ENCODE data around the gene OOSP3.
"Not testable (repeated sequence)": the region's sequence is repeated elsewhere in the genome, so short reads cannot be mapped to it uniquely, and the experiment has no call there.

Gene OOSP3

GRCh38 chr11:59879567-59879966 is 985 bp downstream of the OOSP3 start:
- Histone ChIP-seq H3K27me3 (ENCODE audit: control insufficient read depth, insufficient read depth, low read length) (no peaks in the 10 kb centered on the region), H2AFZ (no peak overlapping the region), H3K36me3 (ENCODE audit: control insufficient read depth, insufficient read depth, low read length) (no peaks in the 10 kb centered on the region), H3K4me3 (ENCODE audit: low read depth, low read length) (no peak overlapping the region), H3K4me1 (no peaks in the 10 kb centered on the region), H3K9me3 (ENCODE audit: control insufficient read depth, low read length) (no peaks in the 10 kb centered on the region), H3K4me2 (ENCODE audit: low read length) (no peak overlapping the region), H3K27ac (no peak overlapping the region), H3K79me2 (no peaks in the 10 kb centered on the region), H3K9ac (no peak overlapping the region)
- TF ChIP-seq CTCF (IDR thresholded peaks at IDR 0.05) = no peak

GRCh38 chr11:59883597-59883996 is 5.0 kb downstream of the OOSP3 start:
- no peaks in the 10 kb centered on the region for H3K9me3 ChIP-seq (ENCODE audit: control insufficient read depth, low read length)
- H3K27me3 ChIP-seq (ENCODE audit: control insufficient read depth, insufficient read depth, low read length) = no peaks in the 10 kb centered on the region
- no peak for TF ChIP-seq CTCF (IDR thresholded peaks at IDR 0.05)
- H3K9ac ChIP-seq = no peak overlapping the region
- H3K4me3 ChIP-seq (ENCODE audit: low read depth, low read length) = no peak overlapping the region
- no peak overlapping the region for H3K27ac ChIP-seq
- H3K79me2 ChIP-seq = no peaks in the 10 kb centered on the region
- no peaks in the 10 kb centered on the region for H3K4me1 ChIP-seq
- no peaks in the 10 kb centered on the region for H3K36me3 ChIP-seq (ENCODE audit: control insufficient read depth, insufficient read depth, low read length)
- H2AFZ ChIP-seq = no peak overlapping the region
- H3K4me2 ChIP-seq (ENCODE audit: low read length) = no peak overlapping the region

DNA sequence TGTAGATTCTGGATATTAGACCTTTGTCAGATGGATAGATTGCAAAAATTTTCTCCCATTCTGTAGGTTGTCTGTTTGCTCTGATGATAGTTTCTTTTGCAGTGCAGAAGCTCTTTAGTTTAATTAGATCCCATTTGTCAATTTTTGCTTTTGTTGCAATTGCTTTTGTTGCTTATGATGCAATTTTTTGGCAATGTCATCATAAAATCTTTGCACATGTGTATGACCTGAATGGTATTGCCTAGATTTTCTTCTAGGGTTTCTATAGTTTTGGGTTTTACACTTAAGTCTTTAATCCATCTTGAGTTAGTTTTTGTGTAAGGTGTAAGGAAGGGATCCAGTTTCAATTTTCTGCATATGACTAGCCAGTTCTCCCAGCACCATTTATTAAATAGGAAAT is 8.6 kb downstream of the OOSP3 start:
- H3K9ac ChIP-seq; H3K4me2 ChIP-seq (ENCODE audit: low read length); H3K9me3 ChIP-seq (ENCODE audit: control insufficient read depth, low read length): not testable (repeated sequence)

DNA sequence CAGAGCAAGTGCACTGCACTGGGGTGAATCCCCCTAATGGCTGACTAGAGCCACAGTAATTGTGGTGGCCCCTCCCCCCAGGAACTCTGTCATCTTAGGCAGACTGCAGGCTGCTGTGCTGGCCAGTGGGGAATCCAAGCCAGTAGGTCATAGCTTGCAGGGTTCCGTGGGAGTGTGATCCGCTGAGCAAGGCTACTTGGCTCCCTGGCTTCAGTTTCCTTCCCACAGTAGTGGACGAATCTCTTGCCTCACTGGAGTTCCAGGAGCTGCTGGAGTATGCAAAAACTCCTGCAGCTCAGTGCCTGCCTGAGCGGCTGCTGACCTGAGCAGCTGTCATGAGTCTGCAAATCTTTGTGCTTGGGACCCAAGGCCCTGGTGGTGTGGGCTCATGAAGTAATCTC is 13.2 kb downstream of the OOSP3 start:
- Histone ChIP-seq H3K27ac (no peak overlapping the region), H3K27me3 (ENCODE audit: control insufficient read depth, insufficient read depth, low read length) (no peaks in the 10 kb centered on the region), H3K36me3 (ENCODE audit: control insufficient read depth, insufficient read depth, low read length) (no peaks in the 10 kb centered on the region), H3K9ac (no peak overlapping the region), H3K4me1 (no peaks in the 10 kb centered on the region), H3K4me3 (ENCODE audit: low read depth, low read length) (no peak overlapping the region), H3K79me2 (no peaks in the 10 kb centered on the region), H2AFZ (no peak overlapping the region), H3K9me3 (ENCODE audit: control insufficient read depth, low read length) (no peaks in the 10 kb centered on the region), H3K4me2 (ENCODE audit: low read length) (no peak overlapping the region)
- no peak for TF ChIP-seq CTCF (IDR thresholded peaks at IDR 0.05)

More for the DNA sequence above, 8.6 kb downstream of the OOSP3 start:
- not testable (repeated sequence) for H2AFZ ChIP-seq; H3K27ac ChIP-seq; H3K4me1 ChIP-seq; H3K27me3 ChIP-seq (ENCODE audit: control insufficient read depth, insufficient read depth, low read length); H3K4me3 ChIP-seq (ENCODE audit: low read depth, low read length); H3K79me2 ChIP-seq; H3K36me3 ChIP-seq (ENCODE audit: control insufficient read depth, insufficient read depth, low read length)

DNA sequence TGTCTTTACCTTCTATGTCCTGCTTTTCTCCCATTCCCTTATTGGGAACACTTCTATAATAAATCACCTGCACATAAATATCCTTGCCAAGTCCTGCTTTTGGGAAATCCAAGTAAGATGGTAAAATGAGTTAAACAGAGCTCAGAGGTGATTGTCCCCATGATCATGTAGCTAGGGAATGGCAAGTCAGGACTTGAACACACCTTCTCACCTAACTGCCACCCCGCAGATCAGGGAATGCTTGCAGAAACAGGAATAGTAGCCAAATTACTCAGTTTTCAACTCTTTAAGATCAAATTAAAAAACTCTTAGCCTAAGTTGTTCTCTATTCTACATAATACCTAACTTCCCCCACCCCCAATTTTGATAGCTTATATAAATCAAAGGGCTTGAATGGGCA is 16.0 kb downstream of the OOSP3 start:
- Histone ChIP-seq H3K79me2 (no peaks in the 10 kb centered on the region), H3K27me3 (ENCODE audit: control insufficient read depth, insufficient read depth, low read length) (no peaks in the 10 kb centered on the region), H3K9ac (no peak overlapping the region), H2AFZ (no peak overlapping the region), H3K9me3 (ENCODE audit: control insufficient read depth, low read length) (no peaks in the 10 kb centered on the region), H3K4me3 (ENCODE audit: low read depth, low read length) (no peak overlapping the region), H3K27ac (no peak overlapping the region), H3K36me3 (ENCODE audit: control insufficient read depth, insufficient read depth, low read length) (no peaks in the 10 kb centered on the region), H3K4me1 (no peaks in the 10 kb centered on the region), H3K4me2 (ENCODE audit: low read length) (no peak overlapping the region)
- no peak for TF ChIP-seq CTCF (IDR thresholded peaks at IDR 0.05)
